ENCODE results near the gene GPX6. TPM values are rescaled to one million over a fixed set of nuclear protein-coding genes. Genes with fewer than 3 reads are reported as not detected.

GPX6 gene
- total and polyA plus RNA-seq, 12 donors = not detected

Other genes with a start within 250 kb of the GPX6 start
- gene ZSCAN26, start 248.7 kb downstream of the GPX6 start, total RNA-seq = 10 to 100 TPM in 9 of 10 donors, 1 to 10 TPM in 1; 8.9 to 17.8 (median 12.8) TPM
- 10 to 100 TPM in 1 of 2 donors, 1 to 10 TPM in 1; 7.5 to 12.7 TPM for gene ZSCAN26, start 248.7 kb downstream of the GPX6 start, polyA plus RNA-seq
- 1 to 10 TPM; 1.6 to 3.6 (median 2.7) TPM for gene PGBD1, start 234.2 kb downstream of the GPX6 start, total RNA-seq
- gene PGBD1, start 234.2 kb downstream of the GPX6 start, polyA plus RNA-seq = 1 to 10 TPM; 2.9 to 4.6 TPM
- 10 to 100 TPM in 8 of 10 donors, 1 to 10 TPM in 2; 8.0 to 17.4 (median 11.9) TPM for gene ZSCAN31, start 179.6 kb downstream of the GPX6 start, total RNA-seq
- gene ZSCAN31, start 179.6 kb downstream of the GPX6 start, polyA plus RNA-seq = 1 to 10 TPM; 3.3 to 7.1 TPM
- gene ZKSCAN3, start 165.8 kb downstream of the GPX6 start, total RNA-seq = 1 to 10 TPM; 3.1 to 6.8 (median 5.1) TPM
- gene ZKSCAN3, start 165.8 kb downstream of the GPX6 start, polyA plus RNA-seq = 1 to 10 TPM; 1.0 to 2.1 TPM
- 1 to 10 TPM; 2.2 to 3.5 (median 2.9) TPM for gene ZSCAN12, start 116.0 kb downstream of the GPX6 start, total RNA-seq
- 1 to 10 TPM; 1.2 TPM for gene ZSCAN12, start 116.0 kb downstream of the GPX6 start, polyA plus RNA-seq
- 1 to 10 TPM in 9 of 10 donors, under 1 TPM in 1; 0.98 to 2.7 (median 1.3) TPM for gene ZSCAN23, start 72.3 kb downstream of the GPX6 start, total RNA-seq
- under 1 TPM; 0.26 to 0.44 TPM for gene ZSCAN23, start 72.3 kb downstream of the GPX6 start, polyA plus RNA-seq
- gene GPX5, start 10.1 kb upstream of the GPX6 start, total RNA-seq = not detected
- not detected for gene GPX5, start 10.1 kb upstream of the GPX6 start, polyA plus RNA-seq

Data from heart right ventricle (tissue), 12 donors.